H1 (cell line): Measurements from ENCODE around the gene GNAI1. TPM values are rescaled to one million over a fixed set of nuclear protein-coding genes. Genes with fewer than 3 reads are reported as not detected.

Experiments used
- CTCF ChIA-PET: fragments of 300-600 bp; sonication (Branson Sonifier 250); formaldehyde crosslinking; loops from one replicate; lab custom pipeline; 2021; ENCODE audit not compliant: partially characterized antibody; lab: Charles Lee
- POLR2A ChIA-PET: fragments of 300-600 bp; sonication (Branson Sonifier 250); formaldehyde crosslinking; loops from one replicate; lab custom pipeline; 2021; ENCODE audit warnings: inconsistent platforms; ENCODE audit not compliant: partially characterized antibody; lab: Charles Lee
- DNase-seq, 2 experiments: peaks; one replicate each; pipeline versions ENCODE4 v3.0.0 to v3.0.0-alpha.2; 2010 to 2022; ENCODE audit warnings: low spot score in 2 of 2, low read depth in 1 of 2, mixed read lengths in 1 of 2
- FAIRE-seq: peaks from 2 replicates; lab custom pipeline; 2011; peaks lifted over from hg19 to GRCh38; lab: Jason Lieb, UNC
- H2AFZ ChIP-seq: 2 replicates; pipeline ENCODE4 v1.8.1; 2012; ENCODE audit warnings: low read length, inconsistent platforms
- H2AK5ac ChIP-seq: 2 replicates; pipeline ENCODE4 v1.6.1; 2013; ENCODE audit warnings: low read depth, low read length
- H2BK120ac ChIP-seq: replicated peaks from 2 replicates; pipeline ENCODE3; 2013; ENCODE audit warnings: low read depth, low read length, inconsistent platforms
- H2BK12ac ChIP-seq: 2 replicates; pipeline ENCODE4 v1.6.1; 2013; ENCODE audit warnings: low read depth, low read length
- H2BK15ac ChIP-seq: 2 replicates; pipeline ENCODE4 v1.6.1; 2013; ENCODE audit warnings: low read length
- H2BK20ac ChIP-seq: 2 replicates; pipeline ENCODE4 v1.6.1; 2013; ENCODE audit warnings: low read length
- H2BK5ac ChIP-seq: 2 replicates; pipeline ENCODE4 v1.6.1; 2013; ENCODE audit warnings: low read depth, low read length
- H3K14ac ChIP-seq: 2 replicates; pipeline ENCODE4 v1.6.1; 2013; ENCODE audit warnings: inconsistent platforms; ENCODE audit not compliant: insufficient read length
- H3K18ac ChIP-seq: 2 replicates; pipeline ENCODE4 v1.6.1; 2013; ENCODE audit warnings: low read length; ENCODE audit errors: extremely low read depth
- H3K23ac ChIP-seq: 2 replicates; pipeline ENCODE4 v1.6.1; 2013; ENCODE audit warnings: inconsistent platforms; ENCODE audit not compliant: insufficient read length
- H3K23me2 ChIP-seq: 2 replicates; pipeline ENCODE4 v1.6.1; 2013; ENCODE audit warnings: low read depth, low read length
- H3K27ac ChIP-seq: 2 replicates; pipeline ENCODE4 v1.6.1; 2011; ENCODE audit warnings: low read depth, low read length, inconsistent platforms
- H3K27me3 ChIP-seq, 4 experiments: replicated peaks in 1 of 4; 1 replicate in 1 of 4; 2 replicates in 3 of 4; pipeline versions ENCODE4 v1.6.1 to v1.8.1; 2011 to 2013; ENCODE audit warnings: low read length in 3 of 4, mild to moderate bottlenecking in 3 of 4, inconsistent platforms in 2 of 4, mixed read lengths in 2 of 4, moderate library complexity in 1 of 4; ENCODE audit not compliant: control insufficient read depth in 3 of 4, insufficient read depth in 3 of 4; ENCODE audit errors: extremely low read depth in 1 of 4
- H3K36me3 ChIP-seq, 4 experiments: 2 replicates each; pipeline versions ENCODE4 v1.6.1 to v1.8.1; 2011 to 2013; ENCODE audit warnings: mild to moderate bottlenecking in 4 of 4, low read length in 3 of 4, moderate library complexity in 2 of 4, control low read depth in 1 of 4, inconsistent platforms in 1 of 4; ENCODE audit not compliant: insufficient read depth in 4 of 4, control insufficient read depth in 2 of 4
- H3K4ac ChIP-seq: replicated peaks from 2 replicates; pipeline ENCODE3; 2013; ENCODE audit warnings: low read length, low read depth, mixed read lengths, inconsistent platforms; ENCODE audit not compliant: insufficient read length
- H3K4me1 ChIP-seq, 4 experiments: replicated peaks in 1 of 4; 1 replicate in 1 of 4; 2 replicates in 3 of 4; pipeline versions ENCODE4 v1.6.1 to v1.8.1; 2011 to 2013; ENCODE audit warnings: low read length in 3 of 4, inconsistent platforms in 2 of 4, mixed read lengths in 1 of 4; ENCODE audit not compliant: insufficient read depth in 4 of 4, control insufficient read depth in 3 of 4
- H3K4me2 ChIP-seq, 2 experiments: 2 replicates each; pipeline versions ENCODE4 v1.6.1 to v1.8.1; 2011 to 2013; ENCODE audit warnings: low read depth in 2 of 2, low read length in 2 of 2, control low read depth in 1 of 2, inconsistent platforms in 1 of 2, mild to moderate bottlenecking in 1 of 2; ENCODE audit not compliant: insufficient read depth in 1 of 2
- H3K4me3 ChIP-seq, 4 experiments: fragments of 200-600, 300-600 bp in 1 of 4; sonication (generic), shearing (Covaris generic), sonication (Bioruptor Twin) in 1 of 4; 2 replicates each; pipeline versions ENCODE4 v1.5.1 to v1.8.1; 2011 to 2016; ENCODE audit warnings: low read length in 4 of 4, low read depth in 3 of 4, control low read depth in 2 of 4, inconsistent platforms in 2 of 4, mild to moderate bottlenecking in 2 of 4, mixed read lengths in 1 of 4, moderate library complexity in 1 of 4; ENCODE audit not compliant: insufficient read depth in 2 of 4; ENCODE audit errors: extremely low read depth in 1 of 4
- H3K56ac ChIP-seq: replicated peaks from 2 replicates; pipeline ENCODE3; 2013; ENCODE audit warnings: low read depth, mild to moderate bottlenecking, mixed read lengths, low read length, inconsistent platforms; ENCODE audit not compliant: insufficient read length
- H3K79me1 ChIP-seq: 2 replicates; pipeline ENCODE4 v1.6.1; 2013; ENCODE audit warnings: low read depth, low read length, control low read depth
- H3K79me2 ChIP-seq, 2 experiments: 2 replicates each; pipeline versions ENCODE4 v1.6.1 to v1.8.1; 2012 to 2013; ENCODE audit warnings: low read length in 2 of 2, mild to moderate bottlenecking in 2 of 2, inconsistent platforms in 1 of 2; ENCODE audit not compliant: insufficient read depth in 2 of 2, control insufficient read depth in 1 of 2
- H3K9ac ChIP-seq, 4 experiments: replicated peaks in 1 of 4; 1 replicate in 1 of 4; 2 replicates in 3 of 4; pipeline versions ENCODE4 v1.6.1 to v1.8.1; 2011 to 2013; ENCODE audit warnings: low read depth in 3 of 4, low read length in 3 of 4, control low read depth in 2 of 4, mild to moderate bottlenecking in 2 of 4, moderate library complexity in 2 of 4, inconsistent platforms in 1 of 4; ENCODE audit errors: extremely low read depth in 1 of 4
- H3K9me3 ChIP-seq, 2 experiments: 2 replicates each; pipeline versions ENCODE4 v1.6.1 to v1.8.1; 2012 to 2013; ENCODE audit warnings: mild to moderate bottlenecking in 2 of 2, moderate library complexity in 2 of 2, control low read depth in 1 of 2, inconsistent platforms in 1 of 2, low read depth in 1 of 2, low read length in 1 of 2, mixed read lengths in 1 of 2; ENCODE audit not compliant: insufficient read depth in 2 of 2
- H4K20me1 ChIP-seq, 2 experiments: replicated peaks in 1 of 2; 2 replicates each; pipeline versions ENCODE3 to v1.8.1; 2011 to 2013; ENCODE audit warnings: inconsistent platforms in 2 of 2, low read length in 2 of 2, mild to moderate bottlenecking in 1 of 2; ENCODE audit not compliant: insufficient read depth in 2 of 2, control insufficient read depth in 1 of 2
- H4K5ac ChIP-seq: 2 replicates; pipeline ENCODE4 v1.6.1; 2013; ENCODE audit warnings: low read length, low read depth, mixed read lengths, inconsistent platforms; ENCODE audit not compliant: insufficient read length
- H4K8ac ChIP-seq: 2 replicates; pipeline ENCODE4 v1.8.0; 2013; ENCODE audit warnings: mild to moderate bottlenecking, moderate library complexity, low read length, inconsistent platforms; ENCODE audit not compliant: insufficient read depth; ENCODE audit errors: extremely low read depth
- H4K91ac ChIP-seq: replicated peaks from 2 replicates; pipeline ENCODE3; 2013; ENCODE audit warnings: low read length, mixed read lengths, inconsistent platforms; ENCODE audit not compliant: insufficient read length
- GABPA ChIP-seq: IDR thresholded peaks from 2 replicates; pipeline ENCODE4 v1.6.1; 2011; ENCODE audit warnings: mild to moderate bottlenecking, low read length, moderate library complexity, borderline replicate concordance; ENCODE audit not compliant: insufficient read depth
- SUZ12 ChIP-seq: fragments of 200-600 bp; sonication (generic); IDR thresholded peaks from 2 replicates; pipeline ENCODE4 v1.6.1; 2012; ENCODE audit warnings: mild to moderate bottlenecking, inconsistent platforms, low read length, moderate library complexity, mixed read lengths
- WGBS, 2 experiments: shearing (Covaris generic) in 1 of 2; methylation state at CpG; one replicate each; pipeline versions ENCODE4 v1.1.6 to v1.1.7; 2013 to 2015; ENCODE audit warnings: low lambda C conversion rate in 2 of 2, mixed read lengths in 2 of 2, inconsistent platforms in 1 of 2, low coverage in 1 of 2, missing lambda C conversion rate in 1 of 2; ENCODE audit not compliant: insufficient replicate concordance in 2 of 2, insufficient coverage in 1 of 2, insufficient read length in 1 of 2; ENCODE audit errors: extremely low coverage in 1 of 2, missing lambda C conversion rate in 1 of 2; 5-methylcytosine and 5-hydroxymethylcytosine counted together
- polyA plus RNA-seq, 7 experiments: library from polyadenylated mRNA; depleted of rRNA in 3 of 7; stranded (reverse) in 5 of 7; unstranded in 2 of 7; fragments of >200 nt in 5 of 7; fragments of 200-250 nt in 2 of 7; gene quantifications; 1 replicate in 5 of 7; 2 replicates in 1 of 7; 4 replicates in 1 of 7; pipeline versions ENCODE4 v1.2.1 to v1.2.3, GENCODE V29; 2011 to 2013; ENCODE audit warnings: missing spikeins in 2 of 7, mixed read lengths in 2 of 7
- total RNA-seq: library from RNA; stranded (reverse); fragmentation: NEBNext Ultra II Directional; extraction: Animal tissue kit (Norgen Biotek cat#: 25700); gene quantifications from 2 replicates; pipeline ENCODE4 v1.2.1, GENCODE V29; 2021
- TF ChIP-seq, protein P1 (sequence below): IDR thresholded peaks from 2 replicates; pipeline ENCODE4 v1.6.1; 2012; ENCODE audit warnings: inconsistent platforms

Gene GNAI1
- total and polyA plus RNA-seq, 2 of the 8 experiments (the other 6 are each of a cell fraction or from before 2014, with no cell fraction given) = 8.0 to 29.5 TPM

DNA sequence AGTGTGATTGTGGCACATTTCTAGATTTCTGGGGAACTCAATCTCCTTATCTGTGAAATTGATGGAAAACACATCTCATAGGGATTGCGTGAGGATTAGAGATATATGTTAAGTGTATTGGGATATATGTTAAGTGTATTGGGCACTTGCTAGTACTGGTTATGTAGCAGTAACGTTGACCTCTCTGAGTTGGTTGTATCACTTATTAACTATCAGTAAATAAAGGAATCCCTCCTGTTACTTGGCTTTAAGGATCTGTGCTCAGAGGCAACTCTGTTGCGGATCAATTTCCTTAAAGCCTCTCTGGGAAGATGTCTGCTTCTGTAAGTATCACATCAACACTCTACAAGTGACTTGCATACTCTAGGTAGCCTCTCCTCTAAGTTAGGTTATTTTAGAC, 25.2 kb downstream of the GNAI1 start:
- Histone ChIP-seq H3K27me3 (no peaks in the 10 kb centered on the region), H3K79me2 (peaks cover 10 to 93% of the 10 kb centered on the region in 2 experiments; a peak in 3 of 4 replicates), H2BK12ac (no peak overlapping the region), H3K4me3 (no peak overlapping the region), H3K4me1 (peaks cover 0 to 4% (median 0%) of the 10 kb centered on the region in 4 experiments; a peak in 1 of 7 replicates), H2BK120ac (no peak overlapping the region), H3K27ac (no peak overlapping the region), H3K14ac (no peak overlapping the region), H2BK15ac (no peak overlapping the region), H4K5ac (no peak overlapping the region), H2BK20ac (no peak overlapping the region), H4K91ac (no peak overlapping the region), H3K36me3 (no peaks in the 10 kb centered on the region), H2AK5ac (no peak overlapping the region), H3K18ac (no peak overlapping the region), H4K20me1 (no peaks in the 10 kb centered on the region), H3K9me3 (no peaks in the 10 kb centered on the region), H3K23ac (no peak overlapping the region), H3K4me2 (no peak overlapping the region), H2AFZ (no peak overlapping the region), H2BK5ac (no peak overlapping the region), H3K79me1 (no peaks in the 10 kb centered on the region; the same call in 1 of the 2 replicates), H3K4ac (no peak overlapping the region), H4K8ac (no peak overlapping the region), H3K23me2 (no peaks in the 10 kb centered on the region), H3K56ac (no peak overlapping the region), H3K9ac (no peak overlapping the region)
- DNase-seq (no peak), FAIRE-seq (no peak)
- ChIA-PET CTCF (no interaction called here), POLR2A (interaction anchor here (0.7 kb wide), 1 partner anchor 12 kb away, joined by 3 read pairs; no protein-coding TSS in a partner anchor)
- WGBS, 2 experiments = 85% methylated on average over 3 of the region's 3 CpGs; no CpG with 5 or more reads in 1 of the 2 experiments
- TF ChIP-seq, protein P1, sequence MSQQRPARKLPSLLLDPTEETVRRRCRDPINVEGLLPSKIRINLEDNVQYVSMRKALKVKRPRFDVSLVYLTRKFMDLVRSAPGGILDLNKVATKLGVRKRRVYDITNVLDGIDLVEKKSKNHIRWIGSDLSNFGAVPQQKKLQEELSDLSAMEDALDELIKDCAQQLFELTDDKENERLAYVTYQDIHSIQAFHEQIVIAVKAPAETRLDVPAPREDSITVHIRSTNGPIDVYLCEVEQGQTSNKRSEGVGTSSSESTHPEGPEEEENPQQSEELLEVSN = no peak
- TF ChIP-seq GABPA (no peak), SUZ12 (no peak)
